ENCODE measurements around the gene WIPI1.
A peak's percentile ranks its signal among the peaks of the same experiment; 100 is the strongest.
"Not testable (repeated sequence)": the region's sequence is repeated elsewhere in the genome, so short reads cannot be mapped to it uniquely, and the experiment has no call there.

The WIPI1 gene

GRCh38 chr17:68381076-68381900 is 76.0 kb downstream of the WIPI1 start:
- CTCF ChIA-PET, result interaction anchor here (0.8 kb wide), 1 partner anchor 1026 kb away, joined by 4 read pairs; no protein-coding TSS in a partner anchor
- DNase-seq (ENCODE audit: low spot score), result no peak

DNA sequence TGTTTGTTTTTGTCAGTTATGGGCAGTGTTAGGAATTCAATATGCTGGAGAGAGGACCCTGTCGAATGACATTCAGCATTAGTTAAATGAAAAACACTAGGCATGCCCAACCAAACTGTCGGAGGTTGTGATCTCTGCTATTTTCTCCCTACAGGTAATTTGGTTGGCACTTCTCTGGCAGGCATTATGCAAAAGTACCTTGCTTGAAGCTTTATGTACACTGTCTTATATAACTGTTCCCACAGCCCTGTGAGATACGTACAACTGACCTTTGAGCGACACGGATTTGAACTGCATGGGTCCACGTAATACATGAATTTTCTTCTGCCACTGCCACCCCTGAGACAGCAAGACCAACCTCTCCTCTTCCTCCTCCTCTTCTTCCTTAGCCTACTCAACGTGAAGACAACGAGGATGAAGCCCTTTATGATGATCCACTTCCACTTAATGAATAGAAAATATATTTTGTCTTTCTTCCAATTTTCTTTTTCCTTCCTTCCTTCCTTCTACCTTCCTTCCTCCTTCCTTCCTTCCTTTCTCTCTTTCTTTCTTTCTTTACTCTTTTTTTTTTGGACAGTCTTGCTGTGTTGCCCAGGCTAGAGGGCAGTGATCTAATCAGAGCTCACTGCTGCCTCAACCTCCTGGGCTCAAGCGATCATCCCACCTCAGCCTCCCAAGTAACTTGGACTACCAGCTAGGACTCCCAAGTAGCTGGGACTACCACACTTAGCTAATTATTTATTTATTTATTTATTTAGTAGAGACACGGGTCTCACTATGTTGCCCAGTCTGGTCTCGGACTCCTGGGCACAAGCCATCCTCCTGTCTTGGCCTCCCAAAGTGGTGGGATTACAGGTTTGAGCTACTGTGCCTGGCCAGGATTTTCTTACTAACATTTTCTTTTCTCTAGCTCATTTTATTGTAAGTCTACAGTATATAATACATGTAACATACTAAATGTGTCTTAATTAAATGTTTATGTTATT is 77.3 kb downstream of the WIPI1 start:
- no peak for TF ChIP-seq CTCF (conservative IDR thresholded peaks at IDR 0.05; ENCODE audit: low read depth)
- no peak overlapping the region for H3K27ac ChIP-seq
- POLR2A ChIA-PET (ENCODE audit: low non-redundant PET), result no interaction called here
- DNase-seq (ENCODE audit: low spot score), result no peak
- CTCF ChIA-PET, result interaction anchor here (0.6 kb wide), 1 partner anchor 43 kb away, joined by 3 read pairs; no protein-coding TSS in a partner anchor

More at GRCh38 chr17:68381076-68381900, 76.0 kb downstream of the WIPI1 start:
- POLR2A ChIA-PET (ENCODE audit: low non-redundant PET), result no interaction called here
- no peak overlapping the region for H3K27ac ChIP-seq
- no peak for TF ChIP-seq CTCF (conservative IDR thresholded peaks at IDR 0.05; ENCODE audit: low read depth)

- no peak for TF ChIP-seq CTCF (conservative IDR thresholded peaks at IDR 0.05; ENCODE audit: low read depth)
- ChIA-PET CTCF (no interaction called here), POLR2A (ENCODE audit: low non-redundant PET) (no interaction called here)
- DNase-seq (ENCODE audit: low spot score), result no peak
- H3K27ac ChIP-seq, result peak overlapping the region; percentile 89
Measured at GRCh38 chr17:68379177-68379510, 78.2 kb downstream of the WIPI1 start.

GRCh38 chr17:68378268-68379176 is 78.8 kb downstream of the WIPI1 start:
- H3K27ac ChIP-seq, result peak overlapping the region; percentile 89
- no peak for TF ChIP-seq CTCF (conservative IDR thresholded peaks at IDR 0.05; ENCODE audit: low read depth)
- ChIA-PET POLR2A (ENCODE audit: low non-redundant PET) (no interaction called here), CTCF (no interaction called here)
- DNase-seq (ENCODE audit: low spot score), result peak; percentile 42

DNA sequence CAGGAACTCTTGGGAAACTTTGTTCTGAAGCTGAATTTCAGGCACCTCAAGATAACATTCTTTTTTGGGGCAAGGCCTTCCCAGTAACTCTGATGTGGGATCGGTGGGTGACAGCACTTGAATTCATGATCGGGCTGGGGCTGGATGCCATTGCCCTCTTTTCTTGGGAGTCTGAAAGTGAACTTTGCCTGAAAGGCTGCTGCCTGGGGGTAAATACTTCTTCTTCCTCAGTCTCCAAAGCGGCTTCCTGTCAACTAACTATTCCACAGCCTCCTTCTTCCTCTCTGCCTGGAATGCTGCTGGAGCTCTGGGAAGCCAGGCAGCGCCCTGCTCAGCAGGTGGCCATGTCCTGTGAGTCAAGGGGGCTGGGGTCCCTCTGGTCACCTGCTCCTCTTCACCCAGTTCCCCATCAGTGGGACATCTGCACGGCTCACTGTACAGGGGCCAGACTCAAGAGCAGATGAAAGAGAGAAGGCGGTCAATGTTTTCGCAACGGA is 79.5 kb downstream of the WIPI1 start:
- ChIA-PET POLR2A (ENCODE audit: low non-redundant PET) (no interaction called here), CTCF (no interaction called here)
- H3K27ac ChIP-seq, result peak overlapping the region; percentile 89
- no peak for TF ChIP-seq CTCF (conservative IDR thresholded peaks at IDR 0.05; ENCODE audit: low read depth)
- DNase-seq (ENCODE audit: low spot score), result no peak

DNA sequence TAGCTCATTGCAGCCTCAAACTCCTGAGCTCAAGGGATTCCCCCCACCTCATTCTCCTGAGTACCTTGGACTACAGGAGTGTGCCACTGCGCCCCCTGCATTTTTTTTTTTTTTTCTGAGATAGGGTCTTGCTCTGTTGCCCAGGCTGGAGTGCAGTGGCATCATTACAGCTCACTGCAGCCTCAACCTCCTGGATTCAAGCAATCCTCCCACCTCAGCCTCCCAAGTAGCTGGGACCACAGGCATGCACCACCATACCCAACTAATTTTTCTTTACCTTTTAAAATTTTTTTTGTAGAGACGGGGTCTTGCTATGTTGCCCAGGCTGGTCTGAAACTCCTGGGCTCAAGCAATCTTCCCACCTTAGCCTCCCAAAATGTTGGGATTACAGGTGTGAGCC is 81.1 kb downstream of the WIPI1 start:
- POLR2A ChIA-PET (ENCODE audit: low non-redundant PET); H3K27ac ChIP-seq; DNase-seq (ENCODE audit: low spot score); CTCF ChIA-PET: not testable (repeated sequence)

All from RWPE1 (cell line).